ENCODE data around the gene MAPK6.
"Not testable (repeated sequence)": the region's sequence is repeated elsewhere in the genome, so short reads cannot be mapped to it uniquely, and the experiment has no call there.

Gene MAPK6

GRCh38 chr15:52018693-52019393, at the start of gene MAPK6:
Gene MAPK6, plus strand, starts transcription at chr15:52019219. Its CDS starts 27,242 bp downstream, at chr15:52046461.
- peak within 1 kb of the TSS; percentile 96 for H3K27ac Mint-ChIP-seq
- peak within 1 kb of the TSS; percentile 94 for H3K4me3 Mint-ChIP-seq
- no peaks in the 10 kb centered on the region for H3K36me3 Mint-ChIP-seq
- peaks cover 38% of the 10 kb centered on the region for H3K4me1 Mint-ChIP-seq (ENCODE audit: low read depth)
- no peaks in the 10 kb centered on the region for H3K9me3 Mint-ChIP-seq (ENCODE audit: low read depth)
- H3K27me3 Mint-ChIP-seq: no peaks in the 10 kb centered on the region

DNA sequence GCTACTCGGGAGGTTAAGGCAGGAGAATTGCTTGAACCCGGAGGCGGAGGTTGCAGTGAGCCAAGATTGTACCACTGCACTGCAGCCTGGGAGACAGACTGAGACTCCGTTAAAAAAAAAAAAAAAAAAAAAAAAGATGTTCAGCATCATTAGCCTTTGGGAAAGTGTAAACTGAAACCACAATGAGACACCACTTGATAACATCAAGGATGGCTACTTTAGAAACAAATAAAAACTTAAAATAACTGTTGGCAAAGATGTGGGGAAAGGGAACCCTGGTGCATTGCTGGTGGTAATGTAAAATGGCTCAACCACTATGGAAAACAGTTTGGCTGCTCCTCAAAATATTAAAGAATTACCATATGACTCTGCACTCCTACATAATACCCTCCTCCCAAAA, 49.3 kb upstream of the MAPK6 start:
- Mint-ChIP-seq H3K27ac (peak overlapping the region; percentile 96), H3K4me1 (ENCODE audit: low read depth) (peaks cover 43% of the 10 kb centered on the region)

GRCh38 chr15:51970132-51970817, 48.7 kb upstream of the MAPK6 start:
- peaks cover 42% of the 10 kb centered on the region for H3K4me1 Mint-ChIP-seq (ENCODE audit: low read depth)
- peak overlapping the region; percentile 96 for H3K27ac Mint-ChIP-seq
- peak overlapping the region; percentile 96 for H3K4me3 Mint-ChIP-seq
- peaks cover 3% of the 10 kb centered on the region for H3K9me3 Mint-ChIP-seq (ENCODE audit: low read depth)
- peaks cover 15% of the 10 kb centered on the region for H3K36me3 Mint-ChIP-seq
- no peaks in the 10 kb centered on the region for H3K27me3 Mint-ChIP-seq

More for the DNA sequence above, 49.3 kb upstream of the MAPK6 start:
- H3K36me3 Mint-ChIP-seq: peaks cover 17% of the 10 kb centered on the region
- no peaks in the 10 kb centered on the region for H3K27me3 Mint-ChIP-seq
- H3K9me3 Mint-ChIP-seq (ENCODE audit: low read depth): peaks cover 3% of the 10 kb centered on the region
- H3K4me3 Mint-ChIP-seq: peak overlapping the region; percentile 96

GRCh38 chr15:51971032-51971374, 48.0 kb upstream of the MAPK6 start:
- Mint-ChIP-seq H3K4me1 (ENCODE audit: low read depth) (peaks cover 35% of the 10 kb centered on the region), H3K36me3 (peaks cover 10% of the 10 kb centered on the region), H3K27me3 (no peaks in the 10 kb centered on the region), H3K4me3 (peak overlapping the region; percentile 96), H3K9me3 (ENCODE audit: low read depth) (peaks cover 3% of the 10 kb centered on the region), H3K27ac (peak overlapping the region; percentile 96)

DNA sequence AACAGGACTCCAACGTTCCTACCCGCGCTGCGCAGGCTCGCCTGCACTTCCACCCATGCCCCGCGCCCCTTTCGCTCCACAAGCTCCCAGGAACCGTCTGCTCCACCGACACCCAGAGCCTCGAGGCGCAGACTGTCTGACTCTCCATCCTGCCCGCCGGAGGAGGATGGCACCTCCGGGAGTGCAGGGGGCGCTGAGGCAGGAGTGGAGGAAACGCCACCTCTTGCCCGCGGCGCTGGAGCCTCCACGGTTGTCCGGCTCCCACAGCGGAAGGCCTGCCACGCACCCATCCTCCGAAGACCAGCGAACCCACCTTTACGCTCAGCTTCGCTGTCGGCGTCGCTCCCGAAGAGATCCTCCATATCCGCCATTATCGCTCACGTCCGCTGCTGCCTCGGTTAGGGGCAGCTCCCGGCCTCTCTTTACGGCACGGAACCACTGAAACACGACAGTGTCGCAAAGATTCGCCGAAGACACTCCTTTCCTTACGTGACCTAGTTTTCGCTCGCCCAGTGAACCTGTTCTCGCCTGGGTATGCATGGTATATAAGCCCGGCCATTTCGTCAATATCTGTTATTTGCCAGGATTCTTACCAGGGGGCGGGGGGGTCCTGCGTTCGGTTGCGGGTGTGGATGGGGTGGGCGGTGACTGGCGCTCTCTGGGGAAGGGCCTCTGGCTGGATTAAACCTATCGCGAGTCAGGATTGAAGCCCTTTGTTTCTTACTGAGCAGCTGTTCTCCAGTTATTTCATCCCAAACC, 47.5 kb upstream of the MAPK6 start, which contains the start of gene LEO1:
Gene LEO1, minus strand, starts transcription at position 404 of the 759 bp plus-strand sequence. Its CDS starts 33 bp downstream, at position 371.
- Mint-ChIP-seq H3K27ac (peak within 1 kb of the TSS; percentile 96), H3K4me1 (ENCODE audit: low read depth) (peaks cover 31% of the 10 kb centered on the region), H3K27me3 (no peaks in the 10 kb centered on the region), H3K9me3 (ENCODE audit: low read depth) (peaks cover 3% of the 10 kb centered on the region), H3K4me3 (peak within 1 kb of the TSS; percentile 96), H3K36me3 (peaks cover 6% of the 10 kb centered on the region)

GRCh38 chr15:51973220-51973619, 45.8 kb upstream of the MAPK6 start:
- no peaks in the 10 kb centered on the region for H3K9me3 Mint-ChIP-seq (ENCODE audit: low read depth)
- H3K27ac Mint-ChIP-seq: no peak overlapping the region
- peaks cover 28% of the 10 kb centered on the region for H3K4me1 Mint-ChIP-seq (ENCODE audit: low read depth)
- peak overlapping the region; percentile 52 for H3K4me3 Mint-ChIP-seq
- H3K36me3 Mint-ChIP-seq: peaks cover 2% of the 10 kb centered on the region
- H3K27me3 Mint-ChIP-seq: no peaks in the 10 kb centered on the region

DNA sequence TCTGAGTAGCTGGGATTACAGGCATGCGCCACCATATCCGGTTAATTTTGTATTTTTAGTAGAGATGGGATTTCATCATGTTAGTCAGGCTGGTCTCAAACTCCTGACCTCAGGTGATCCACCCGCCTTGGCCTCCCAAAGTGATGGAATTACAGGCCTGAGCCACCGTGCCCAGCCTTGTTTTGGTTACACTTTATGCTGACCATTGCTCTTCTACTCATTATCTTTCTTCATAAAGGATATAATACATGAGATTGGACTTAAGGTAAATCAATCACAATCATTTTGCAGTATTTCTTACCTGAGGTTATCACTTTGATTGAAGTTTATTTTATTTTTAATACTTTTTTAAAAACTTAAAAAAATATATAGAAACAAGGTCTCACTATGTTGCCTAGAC, 45.2 kb upstream of the MAPK6 start:
- Mint-ChIP-seq H3K27me3 (no peaks in the 10 kb centered on the region), H3K4me1 (ENCODE audit: low read depth) (peaks cover 28% of the 10 kb centered on the region), H3K36me3 (peaks cover 2% of the 10 kb centered on the region), H3K4me3 (no peak overlapping the region), H3K27ac (no peak overlapping the region), H3K9me3 (ENCODE audit: low read depth) (no peaks in the 10 kb centered on the region)

- peak overlapping the region; percentile 67 for H3K4me3 Mint-ChIP-seq
- no peaks in the 10 kb centered on the region for H3K27me3 Mint-ChIP-seq
- H3K36me3 Mint-ChIP-seq: peaks cover 2% of the 10 kb centered on the region
- H3K9me3 Mint-ChIP-seq (ENCODE audit: low read depth): no peaks in the 10 kb centered on the region
- H3K27ac Mint-ChIP-seq: peak overlapping the region; percentile 70
- H3K4me1 Mint-ChIP-seq (ENCODE audit: low read depth): peaks cover 14% of the 10 kb centered on the region
These were observed 36.8 kb upstream of the MAPK6 start for GRCh38 chr15:51982013-51982769.

- no peak overlapping the region for H3K27ac Mint-ChIP-seq
- no peaks in the 10 kb centered on the region for H3K9me3 Mint-ChIP-seq (ENCODE audit: low read depth)
- H3K4me1 Mint-ChIP-seq (ENCODE audit: low read depth): peaks cover 14% of the 10 kb centered on the region
- no peaks in the 10 kb centered on the region for H3K27me3 Mint-ChIP-seq
- H3K4me3 Mint-ChIP-seq: no peak overlapping the region
- H3K36me3 Mint-ChIP-seq: peaks cover 2% of the 10 kb centered on the region
These were observed 36.3 kb upstream of the MAPK6 start for GRCh38 chr15:51982770-51983103.

GRCh38 chr15:51991141-51991540, 27.9 kb upstream of the MAPK6 start:
- Mint-ChIP-seq H3K36me3 (no peaks in the 10 kb centered on the region), H3K4me1 (ENCODE audit: low read depth) (no peaks in the 10 kb centered on the region), H3K9me3 (ENCODE audit: low read depth) (no peaks in the 10 kb centered on the region), H3K27me3 (no peaks in the 10 kb centered on the region), H3K4me3 (no peak overlapping the region), H3K27ac (no peak overlapping the region)

GRCh38 chr15:51992953-51993352, 26.1 kb upstream of the MAPK6 start:
- Mint-ChIP-seq H3K27ac (no peak overlapping the region), H3K4me1 (ENCODE audit: low read depth) (no peaks in the 10 kb centered on the region), H3K4me3 (no peak overlapping the region), H3K36me3 (no peaks in the 10 kb centered on the region), H3K9me3 (ENCODE audit: low read depth) (no peaks in the 10 kb centered on the region), H3K27me3 (no peaks in the 10 kb centered on the region)

DNA sequence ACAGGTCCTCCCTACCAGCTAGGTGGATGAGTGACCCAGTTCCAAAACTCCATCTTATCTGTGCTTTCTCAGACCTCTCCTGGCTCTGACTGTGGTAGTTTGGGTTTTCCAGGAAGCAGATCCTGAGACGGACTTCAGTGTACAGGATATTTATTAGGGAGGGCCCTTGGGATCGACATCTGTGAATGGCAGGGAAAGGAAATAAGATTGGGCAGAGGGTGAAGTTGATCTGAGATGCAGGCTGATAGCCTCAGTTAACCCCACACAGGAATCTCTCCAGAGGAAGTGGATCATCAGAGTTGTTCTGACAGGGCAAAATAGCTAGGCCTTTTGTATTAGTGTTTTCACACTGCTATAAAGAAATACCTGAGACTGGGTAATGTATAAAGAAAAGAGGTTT, 16.7 kb upstream of the MAPK6 start:
- H3K9me3 Mint-ChIP-seq (ENCODE audit: low read depth): no peaks in the 10 kb centered on the region
- H3K27ac Mint-ChIP-seq: no peak overlapping the region
- peaks cover 13% of the 10 kb centered on the region for H3K4me1 Mint-ChIP-seq (ENCODE audit: low read depth)
- H3K36me3 Mint-ChIP-seq: no peaks in the 10 kb centered on the region
- no peaks in the 10 kb centered on the region for H3K27me3 Mint-ChIP-seq
- no peak overlapping the region for H3K4me3 Mint-ChIP-seq

GRCh38 chr15:52003089-52003488, 15.9 kb upstream of the MAPK6 start:
- peaks cover 16% of the 10 kb centered on the region for H3K4me1 Mint-ChIP-seq (ENCODE audit: low read depth)
- H3K36me3 Mint-ChIP-seq; H3K27me3 Mint-ChIP-seq; H3K4me3 Mint-ChIP-seq; H3K9me3 Mint-ChIP-seq (ENCODE audit: low read depth); H3K27ac Mint-ChIP-seq: not testable (repeated sequence)

- Mint-ChIP-seq H3K4me3 (no peak overlapping the region), H3K27ac (no peak overlapping the region), H3K4me1 (ENCODE audit: low read depth) (peaks cover 22% of the 10 kb centered on the region), H3K27me3 (no peaks in the 10 kb centered on the region), H3K9me3 (ENCODE audit: low read depth) (no peaks in the 10 kb centered on the region), H3K36me3 (no peaks in the 10 kb centered on the region)
These were observed 15.3 kb upstream of the MAPK6 start for GRCh38 chr15:52003710-52004109.
